NCI-H2196 treated with DMSO at 0.1 percent for 48 hours (cell line): ENCODE measurements around the gene MARCHF10.
"Not testable (repeated sequence)": the region's sequence is repeated elsewhere in the genome, so short reads cannot be mapped to it uniquely, and the experiment has no call there.

ENCODE experiments used
- DNase-seq: peaks from one replicate; lab custom pipeline; 2025; ENCODE audit not compliant: unreplicated experiment; lab: John Stamatoyannopoulos, UW

Gene MARCHF10

GRCh38 chr17:62700964-62701705 is 107.0 kb downstream of the MARCHF10 start:
- DNase-seq: no peak

GRCh38 chr17:62698459-62698858 is 109.7 kb downstream of the MARCHF10 start:
- not testable (repeated sequence) for DNase-seq

DNA sequence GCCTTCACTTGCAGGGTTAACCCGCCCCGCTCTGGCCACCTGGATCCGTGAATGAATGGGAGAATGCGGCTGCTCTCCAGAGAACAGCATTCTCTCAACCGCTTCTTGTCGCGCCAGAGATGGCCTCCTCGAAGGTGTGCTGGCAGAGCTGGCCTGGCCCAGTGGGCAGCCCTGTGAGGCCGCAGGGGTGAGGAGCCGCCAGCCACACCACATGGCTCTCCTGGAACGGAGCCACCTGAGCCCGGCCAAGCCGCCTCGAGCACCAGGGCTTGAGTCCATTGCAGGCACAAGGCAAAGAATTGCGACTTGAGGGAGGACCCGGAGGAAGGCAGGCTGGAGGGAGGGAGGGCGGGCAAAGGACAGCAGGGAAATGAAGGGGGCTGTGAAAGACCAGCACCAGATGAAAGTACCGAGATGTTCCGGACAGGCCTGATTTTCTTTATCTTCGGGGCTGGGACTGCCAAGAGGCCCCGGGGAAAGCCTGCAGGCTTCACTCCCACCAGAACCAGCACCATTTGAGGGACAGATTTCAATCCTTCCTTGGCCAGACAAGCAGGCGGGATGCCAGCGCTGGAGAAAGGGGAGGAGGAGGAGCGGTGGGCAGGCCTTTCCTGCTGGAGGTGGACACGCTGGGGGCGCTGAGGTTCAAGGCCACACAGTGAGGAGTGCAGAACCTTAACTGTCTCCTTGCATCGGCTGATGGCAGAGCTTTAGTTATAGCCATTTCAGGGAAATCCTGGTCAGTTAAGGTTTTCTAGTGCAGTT is 111.2 kb downstream of the MARCHF10 start:
- no peak for DNase-seq

DNA sequence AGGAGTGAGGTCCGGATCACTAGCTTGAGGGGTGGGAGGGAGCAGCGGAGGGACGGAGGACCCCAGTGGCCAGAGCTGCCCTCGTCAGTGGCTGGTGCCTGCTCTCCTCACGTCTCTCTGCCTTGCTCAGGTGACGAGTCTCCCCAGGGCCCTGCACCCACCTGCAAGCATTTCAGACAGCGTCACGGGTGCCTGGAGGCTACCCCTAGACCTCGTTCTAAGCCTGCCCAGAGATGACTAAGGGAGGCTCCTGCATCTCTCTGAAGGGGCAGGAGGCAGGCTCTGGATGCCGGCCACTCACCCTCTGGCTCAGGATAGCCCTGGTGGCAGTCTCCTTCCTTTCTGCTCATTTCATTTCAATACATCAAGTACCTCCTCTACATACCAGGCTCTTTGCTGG is 111.9 kb downstream of the MARCHF10 start:
- DNase-seq: no peak

GRCh38 chr17:62695093-62695738 is 112.9 kb downstream of the MARCHF10 start:
- DNase-seq: not testable (repeated sequence)

DNA sequence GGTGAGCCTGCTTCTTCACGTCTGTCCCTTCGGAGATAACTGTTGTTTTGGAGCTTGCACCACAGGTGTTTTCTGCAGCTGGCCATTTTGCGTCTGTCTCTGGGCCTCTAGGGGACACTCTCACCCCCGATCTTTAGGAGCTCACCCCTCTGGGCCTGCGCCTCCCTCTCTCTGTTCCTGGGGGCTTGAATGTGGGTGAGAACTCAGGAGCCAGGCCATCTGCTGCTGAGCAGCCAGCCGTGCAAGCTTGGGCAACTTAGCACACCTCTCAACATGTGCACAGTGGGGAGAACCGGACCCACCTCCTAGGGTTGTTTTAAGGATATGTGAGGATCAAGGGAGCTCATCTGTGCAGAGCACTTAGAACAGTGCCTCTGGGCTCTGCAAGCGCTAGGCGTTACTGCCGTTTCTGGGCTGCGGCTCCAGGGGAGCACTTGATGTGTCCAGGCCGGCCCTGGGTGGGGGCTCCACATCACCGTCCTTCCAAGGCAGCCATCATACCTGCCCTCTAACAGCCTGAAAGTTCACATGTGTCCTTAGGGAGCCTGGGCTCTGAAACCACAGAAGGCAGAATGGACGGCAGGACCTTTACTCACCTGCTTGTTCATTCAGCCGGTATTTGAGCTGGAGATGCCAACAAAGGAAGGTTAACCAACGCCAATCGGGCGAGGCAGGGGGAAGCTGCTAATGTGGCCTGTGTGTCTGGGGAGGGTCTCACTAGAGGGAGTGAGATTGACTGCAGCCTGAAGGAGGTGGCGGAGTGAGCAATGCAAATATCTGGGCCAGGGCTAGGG is 114.3 kb downstream of the MARCHF10 start:
- no peak for DNase-seq

- no peak for DNase-seq
These were observed 115.2 kb downstream of the MARCHF10 start for GRCh38 chr17:62692721-62693431.

DNA sequence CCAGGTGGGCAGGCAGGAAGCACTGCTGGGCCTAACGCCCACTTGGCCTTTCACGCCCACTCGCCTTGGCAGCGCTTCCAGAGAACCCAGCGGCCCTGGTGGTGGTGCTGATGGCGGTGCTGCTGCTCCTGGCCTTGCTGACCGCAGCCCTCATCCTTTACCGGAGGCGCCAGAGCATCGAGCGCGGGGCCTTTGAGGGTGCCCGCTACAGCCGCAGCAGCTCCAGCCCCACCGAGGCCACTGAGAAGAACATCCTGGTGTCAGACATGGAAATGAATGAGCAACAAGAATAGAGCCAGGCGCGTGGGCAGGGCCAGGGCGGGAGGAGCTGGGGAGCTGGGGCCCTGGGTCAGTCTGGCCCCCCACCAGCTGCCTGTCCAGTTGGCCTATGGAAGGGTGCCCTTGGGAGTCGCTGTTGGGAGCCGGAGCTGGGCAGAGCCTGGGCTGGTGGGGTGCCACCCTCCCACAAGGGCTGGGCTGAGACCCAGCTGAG is 115.9 kb downstream of the MARCHF10 start:
- DNase-seq: no peak

DNA sequence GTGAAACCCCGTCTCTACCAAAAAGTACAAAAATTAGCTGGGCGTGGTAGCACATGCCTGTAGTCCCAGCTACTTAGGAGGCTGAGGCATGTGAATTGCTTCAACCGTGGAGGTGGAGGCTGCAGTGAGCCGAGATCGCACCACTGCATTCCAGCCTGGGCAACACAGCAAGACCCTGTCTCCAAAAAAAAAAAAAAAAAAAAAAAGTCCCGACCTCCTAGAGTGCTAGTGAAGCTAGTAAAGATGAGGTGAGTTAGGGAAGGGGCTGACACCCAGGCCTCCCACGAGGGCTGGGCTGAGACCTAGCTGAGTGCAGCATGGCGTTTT is 116.6 kb downstream of the MARCHF10 start:
- not testable (repeated sequence) for DNase-seq

DNA sequence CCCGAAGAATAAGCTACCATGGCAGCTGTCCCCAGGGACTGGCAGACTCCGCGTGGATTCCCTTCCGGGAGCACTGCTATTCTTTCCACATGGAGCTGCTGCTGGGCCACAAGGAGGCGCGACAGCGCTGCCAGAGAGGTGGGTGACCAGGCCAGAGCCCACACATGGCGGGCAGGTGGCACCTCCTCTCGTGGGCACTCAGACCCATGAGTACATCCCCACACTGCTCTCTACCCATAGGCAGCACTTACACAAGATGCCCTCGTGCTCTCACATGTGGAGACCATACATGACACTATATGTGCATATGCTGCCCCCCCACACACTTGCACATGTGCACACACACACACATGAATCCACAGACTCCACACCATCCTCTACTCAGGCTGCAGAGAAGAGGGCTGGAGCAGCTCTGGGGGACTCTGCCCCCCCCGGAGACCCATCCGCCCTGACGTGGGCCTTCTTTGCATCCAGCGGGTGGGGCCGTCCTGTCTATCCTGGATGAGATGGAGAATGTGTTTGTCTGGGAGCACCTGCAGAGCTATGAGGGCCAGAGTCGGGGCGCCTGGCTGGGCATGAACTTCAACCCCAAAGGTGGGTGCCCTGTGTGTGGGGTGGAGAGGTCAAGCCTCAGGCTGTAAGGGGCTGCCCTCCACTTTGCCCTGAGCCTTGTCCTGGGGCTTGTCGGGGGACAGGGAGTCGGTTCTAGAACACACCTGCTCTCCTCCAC is 117.8 kb downstream of the MARCHF10 start:
- DNase-seq: no peak

- no peak for DNase-seq
These were observed 118.5 kb downstream of the MARCHF10 start for GRCh38 chr17:62689441-62690167.

DNA sequence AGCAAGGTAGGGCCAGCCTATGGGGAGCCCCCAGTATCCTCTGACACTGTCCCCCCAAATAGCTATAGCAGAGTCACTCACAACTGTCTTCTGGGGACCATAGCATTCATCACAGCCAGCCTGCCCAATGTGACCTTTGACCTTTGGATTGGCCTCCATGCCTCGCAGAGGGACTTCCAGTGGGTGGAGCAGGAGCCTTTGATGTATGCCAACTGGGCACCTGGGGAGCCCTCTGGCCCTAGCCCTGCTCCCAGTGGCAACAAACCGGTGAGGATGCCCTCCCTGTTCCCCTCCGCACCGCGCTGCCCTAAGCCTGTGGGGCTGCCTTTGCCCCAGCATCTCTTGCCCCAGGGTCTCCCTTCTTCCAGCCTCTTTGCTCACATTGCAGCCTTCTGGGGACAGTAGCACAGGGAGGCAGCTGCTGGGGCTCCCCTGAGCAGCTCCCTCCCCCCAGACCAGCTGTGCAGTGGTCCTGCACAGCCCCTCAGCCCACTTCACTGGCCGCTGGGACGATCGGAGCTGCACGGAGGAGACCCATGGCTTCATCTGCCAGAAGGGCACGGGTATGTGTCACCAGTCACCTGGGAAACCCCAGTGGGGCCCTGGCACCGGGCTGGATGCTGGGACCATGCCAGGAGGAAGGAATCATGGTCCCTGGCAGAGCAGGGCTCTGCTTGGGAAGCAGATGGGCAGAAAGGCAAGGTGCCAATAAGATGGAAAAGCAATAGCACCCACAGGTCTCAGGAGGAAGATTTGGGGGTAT is 119.5 kb downstream of the MARCHF10 start:
- peak; percentile 15 for DNase-seq

DNA sequence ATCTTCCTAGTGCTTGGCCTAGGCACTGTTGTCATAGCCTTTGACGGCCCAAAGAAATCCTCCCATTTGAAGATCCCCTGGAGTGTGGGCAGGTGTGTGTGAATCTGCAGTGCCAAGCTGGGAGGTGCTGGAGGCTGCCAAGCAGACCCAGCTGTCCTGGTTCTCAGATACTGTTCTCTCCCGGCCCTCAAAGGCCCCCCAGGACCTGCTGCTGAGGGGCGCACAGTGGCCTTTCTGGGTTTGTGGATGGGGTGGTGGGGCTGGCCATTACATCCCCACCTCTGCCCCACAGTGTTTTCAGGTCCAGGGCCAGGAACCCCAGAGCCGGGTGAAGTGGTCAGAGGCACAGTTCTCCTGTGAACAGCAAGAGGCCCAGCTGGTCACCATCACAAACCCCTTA is 120.1 kb downstream of the MARCHF10 start:
- no peak for DNase-seq

- no peak for DNase-seq
These were observed 123.9 kb downstream of the MARCHF10 start for GRCh38 chr17:62684179-62684578.

DNA sequence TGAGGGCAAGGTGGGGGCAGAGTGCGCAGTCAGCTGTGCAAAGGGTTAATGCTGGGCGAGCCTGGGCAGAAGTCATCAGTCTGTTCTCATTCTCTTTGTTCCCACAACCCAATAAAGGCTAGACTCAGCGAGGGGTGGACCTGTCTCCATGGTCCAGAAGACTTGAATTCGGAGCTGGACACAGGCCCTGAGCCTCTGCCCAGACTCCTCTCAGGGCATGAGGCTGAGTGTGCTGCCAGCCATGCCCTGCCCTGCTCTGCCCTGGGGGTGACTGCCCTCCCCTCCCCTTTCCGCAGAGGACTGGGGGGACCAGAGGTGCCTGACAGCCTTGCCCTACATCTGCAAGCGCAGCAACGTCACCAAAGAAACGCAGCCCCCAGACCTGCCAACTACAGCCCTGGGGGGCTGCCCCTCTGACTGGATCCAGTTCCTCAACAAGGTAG is 126.2 kb downstream of the MARCHF10 start:
- DNase-seq: no peak

DNA sequence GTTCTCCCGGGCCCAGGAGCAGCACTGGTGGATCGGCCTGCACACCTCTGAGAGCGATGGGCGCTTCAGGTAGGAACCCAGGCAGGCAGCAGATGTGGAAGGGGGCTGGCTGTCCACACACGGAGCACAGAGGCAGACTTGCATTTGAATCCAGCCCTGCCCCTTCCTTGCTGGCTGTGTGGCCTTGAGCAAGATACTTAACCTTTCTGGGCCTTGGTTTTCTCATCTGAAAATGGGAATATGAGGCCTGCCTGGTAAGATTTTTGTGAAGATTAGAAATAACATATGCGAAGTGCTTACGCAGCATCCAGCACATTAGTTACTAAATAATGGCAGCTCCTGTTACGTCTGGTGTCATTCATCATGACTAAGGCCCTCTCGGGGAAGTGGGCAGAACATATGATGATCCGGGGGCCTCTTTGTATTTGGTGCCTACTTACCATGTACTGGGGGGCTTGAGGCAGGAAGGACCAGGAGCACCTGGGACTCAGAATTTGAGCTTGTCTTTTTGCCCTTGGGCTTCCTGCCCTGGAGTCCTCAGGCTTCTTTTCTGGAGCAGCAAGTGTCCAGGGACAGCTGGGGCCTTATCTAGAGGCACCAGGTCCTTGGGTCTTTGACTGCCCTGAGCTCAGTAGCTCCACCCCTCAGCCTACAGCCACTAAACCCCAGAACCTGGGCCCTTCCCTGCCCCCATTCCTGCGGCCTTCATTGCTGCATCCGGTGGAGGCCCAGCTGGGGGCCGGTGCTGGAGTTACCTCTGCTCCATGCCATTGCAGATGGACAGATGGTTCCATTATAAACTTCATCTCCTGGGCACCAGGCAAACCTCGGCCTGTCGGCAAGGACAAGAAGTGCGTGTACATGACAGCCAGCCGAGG is 126.8 kb downstream of the MARCHF10 start:
- DNase-seq: no peak

GRCh38 chr17:62680541-62681052 is 127.5 kb downstream of the MARCHF10 start:
- DNase-seq: no peak
